Measurements from ENCODE around the gene SHB.
"Not testable (repeated sequence)": the region's sequence is repeated elsewhere in the genome, so short reads cannot be mapped to it uniquely, and the experiment has no call there.

SHB gene

DNA sequence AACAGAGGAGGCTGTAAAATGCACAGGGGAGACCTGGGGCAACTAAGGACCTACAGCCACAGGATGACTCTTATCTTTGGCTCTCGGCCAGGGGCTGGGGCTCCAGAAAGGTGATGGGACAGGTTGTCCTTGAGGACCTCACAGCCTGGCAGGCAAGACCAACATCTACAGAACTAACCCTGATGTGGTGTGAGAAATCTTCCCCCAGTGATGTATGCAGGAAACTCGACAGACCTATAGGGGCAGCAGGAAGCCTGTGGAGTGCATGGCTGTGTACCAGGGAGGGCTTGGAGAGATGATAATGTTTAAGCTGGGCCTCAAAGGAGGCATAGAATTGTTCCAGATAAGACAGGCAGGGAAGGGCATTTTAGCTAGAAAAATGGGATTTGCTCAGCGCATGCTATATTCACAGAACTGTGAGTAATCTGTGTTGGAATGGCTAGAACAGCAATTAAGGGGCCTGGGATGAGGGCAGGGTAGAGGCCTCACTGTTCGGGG lies 96.6 kb downstream of the SHB start:
- in situ Hi-C loops (cut with HindIII; ENCODE audit: low sequenced_read_pairs) = no loop called here

- in situ Hi-C loops (cut with HindIII; ENCODE audit: low sequenced_read_pairs) = no loop called here
Observed at GRCh38 chr9:37971691-37972090, 97.3 kb downstream of the SHB start.

GRCh38 chr9:37971108-37971459 lies 97.9 kb downstream of the SHB start:
- in situ Hi-C loops (cut with HindIII; ENCODE audit: low sequenced_read_pairs) = no loop called here

DNA sequence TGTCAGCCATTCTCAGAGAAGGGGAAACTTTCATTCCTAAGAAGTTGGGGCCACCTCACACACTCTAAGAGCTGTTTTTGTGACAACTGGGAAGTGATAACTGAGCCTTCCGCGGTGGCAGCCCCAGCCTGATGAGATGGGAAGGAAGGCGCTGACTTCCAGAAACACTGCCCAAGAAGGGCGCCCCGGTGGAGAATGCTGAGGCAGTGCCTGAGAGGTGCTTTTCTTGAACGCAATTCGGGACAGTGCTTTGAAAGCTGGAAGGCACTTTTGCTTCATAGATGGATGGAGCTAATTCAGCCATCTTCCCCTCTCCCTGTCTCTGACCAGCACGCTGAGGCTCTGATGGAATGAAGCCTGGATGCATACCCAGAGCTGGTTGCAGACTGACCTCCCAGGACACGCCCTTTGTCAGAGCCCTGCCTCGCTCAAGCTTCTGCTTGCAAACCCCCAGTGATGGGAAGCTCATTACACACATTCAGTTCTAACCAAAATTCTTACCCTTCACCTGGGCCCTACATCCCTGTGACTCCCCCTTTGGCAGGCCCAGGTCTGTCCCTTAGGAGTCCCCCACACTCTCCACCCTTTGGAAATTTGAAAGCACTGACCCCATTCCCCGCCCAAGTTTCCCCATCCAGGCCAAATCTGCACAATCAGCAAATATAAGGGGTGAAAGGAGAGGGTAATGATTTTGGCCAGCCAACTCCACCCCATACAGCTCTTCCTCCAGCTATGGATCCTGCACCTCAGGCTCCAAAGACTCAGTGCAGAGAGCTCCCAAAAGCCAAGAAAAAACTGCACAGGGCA lies 98.5 kb downstream of the SHB start:
- in situ Hi-C loops (cut with HindIII; ENCODE audit: low sequenced_read_pairs) = no loop called here

- in situ Hi-C loops (cut with HindIII; ENCODE audit: low sequenced_read_pairs) = no loop called here
Observed at GRCh38 chr9:37969558-37970300, 99.3 kb downstream of the SHB start.

- in situ Hi-C loops (cut with HindIII; ENCODE audit: low sequenced_read_pairs) = no loop called here
Observed at GRCh38 chr9:37969130-37969529, 99.9 kb downstream of the SHB start.

DNA sequence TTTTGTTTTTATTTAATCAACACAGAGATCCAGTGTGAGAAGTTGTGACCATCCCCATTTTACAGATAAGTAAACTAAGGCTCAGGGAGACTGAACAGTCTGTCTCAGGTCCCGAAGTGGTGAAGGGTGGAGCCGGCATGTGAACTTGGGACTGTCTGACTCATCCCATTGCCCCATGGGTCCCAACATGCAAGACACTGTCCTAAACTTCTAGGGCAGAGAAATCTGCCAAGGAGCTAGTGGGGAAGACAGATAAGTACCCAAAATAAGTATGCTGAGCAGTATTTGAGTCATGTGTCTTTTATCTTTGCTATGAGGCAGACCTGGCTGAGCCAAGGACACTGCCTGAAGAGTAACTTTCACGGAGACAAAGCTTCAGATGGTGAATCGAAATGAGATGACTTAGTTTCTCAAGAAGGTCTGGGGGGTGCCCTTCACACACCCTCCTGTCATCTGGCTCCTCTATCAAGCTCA lies 100.8 kb downstream of the SHB start:
- in situ Hi-C loops (cut with HindIII; ENCODE audit: low sequenced_read_pairs) = no loop called here

GRCh38 chr9:37967761-37968080 lies 101.3 kb downstream of the SHB start:
- in situ Hi-C loops (cut with HindIII; ENCODE audit: low sequenced_read_pairs) = no loop called here

DNA sequence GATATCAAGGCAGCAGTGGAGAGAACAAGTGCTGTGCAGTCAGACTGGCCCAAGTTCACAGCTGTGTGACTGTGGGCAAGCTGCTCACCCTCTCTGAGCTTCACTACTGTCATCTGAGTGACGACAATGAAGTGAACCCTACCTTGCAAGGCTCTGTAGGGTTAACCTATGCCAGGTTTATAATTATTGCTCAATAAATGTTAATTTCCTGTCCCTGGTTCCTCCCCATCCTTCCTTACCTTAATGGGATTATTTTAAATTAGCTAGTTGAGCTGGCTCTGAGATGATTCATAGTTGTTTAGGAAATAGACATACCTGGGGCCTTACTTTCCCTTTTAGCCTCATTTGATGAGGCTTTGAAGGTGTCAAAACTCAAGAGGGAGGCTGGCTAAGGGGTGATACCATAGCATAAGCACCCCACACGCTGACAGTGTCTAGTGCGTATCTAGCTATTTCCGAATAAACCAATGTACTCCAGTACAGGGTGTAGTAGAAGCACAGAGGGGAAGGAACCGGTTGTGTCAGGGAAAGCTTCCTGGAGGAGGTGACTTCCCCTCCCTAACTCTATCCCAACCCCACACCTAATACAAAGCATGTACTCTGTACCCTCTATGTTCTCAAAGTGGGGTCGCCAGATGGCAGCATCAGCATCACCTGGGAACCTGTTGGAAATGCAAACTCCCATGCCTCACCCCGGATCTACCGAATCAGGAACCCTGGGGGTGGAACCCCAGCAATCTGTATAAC lies 101.8 kb downstream of the SHB start:
- in situ Hi-C loops (cut with HindIII; ENCODE audit: low sequenced_read_pairs) = no loop called here

GRCh38 chr9:37966412-37967013 lies 102.5 kb downstream of the SHB start:
- in situ Hi-C loops (cut with HindIII; ENCODE audit: low sequenced_read_pairs) = no loop called here

DNA sequence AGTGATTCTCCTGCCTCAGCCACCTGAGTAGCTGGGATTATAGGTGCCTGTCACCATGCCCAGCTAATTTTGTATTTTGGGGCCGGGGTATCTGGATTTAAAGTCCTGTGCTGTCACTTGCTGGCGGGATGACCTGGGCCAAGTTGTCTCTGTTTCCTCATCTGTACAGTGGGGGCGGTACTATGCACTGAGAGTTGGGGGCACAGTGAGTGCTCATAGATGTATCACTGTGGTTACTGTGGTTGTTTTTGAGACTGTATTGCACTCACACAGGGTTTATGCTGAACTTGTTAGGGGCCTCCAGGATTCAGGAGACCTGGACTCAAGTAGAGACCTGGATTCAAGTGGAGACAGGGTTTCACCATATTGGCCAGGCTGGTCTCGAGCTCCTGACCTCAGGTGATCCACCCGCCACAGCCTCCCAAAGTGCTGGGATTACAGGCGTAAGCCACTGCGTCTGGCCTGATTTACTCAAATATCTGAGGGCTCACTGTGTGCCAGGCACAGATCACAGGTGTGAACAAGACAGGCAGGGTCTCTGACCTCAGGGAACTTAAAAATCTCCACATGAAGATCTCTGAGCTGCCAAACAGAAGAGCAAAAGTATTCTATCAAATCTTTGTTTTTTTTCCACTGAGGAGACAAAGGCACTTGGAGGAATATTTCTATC lies 103.2 kb downstream of the SHB start:
- in situ Hi-C loops (cut with HindIII; ENCODE audit: low sequenced_read_pairs) = not testable (repeated sequence)

DNA sequence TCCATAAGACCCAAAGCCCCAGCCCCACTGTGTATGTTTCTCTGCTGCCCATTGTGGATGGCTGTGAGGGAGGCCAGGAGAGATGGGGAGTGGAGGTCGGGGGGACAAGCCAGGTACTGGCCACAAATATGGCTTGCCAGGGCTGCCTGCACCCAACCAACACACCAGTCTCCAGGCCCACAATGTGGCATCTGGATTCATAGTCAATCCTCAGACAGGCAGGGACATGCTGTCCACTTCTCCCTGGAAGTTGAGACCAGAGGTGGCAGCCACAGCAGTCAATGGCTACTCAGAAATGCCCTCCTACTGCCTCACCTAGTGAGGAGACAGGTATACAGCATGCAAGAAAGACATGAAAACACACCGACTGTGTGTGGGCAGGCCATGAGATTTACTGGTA lies 103.9 kb downstream of the SHB start:
- in situ Hi-C loops (cut with HindIII; ENCODE audit: low sequenced_read_pairs) = no loop called here

DNA sequence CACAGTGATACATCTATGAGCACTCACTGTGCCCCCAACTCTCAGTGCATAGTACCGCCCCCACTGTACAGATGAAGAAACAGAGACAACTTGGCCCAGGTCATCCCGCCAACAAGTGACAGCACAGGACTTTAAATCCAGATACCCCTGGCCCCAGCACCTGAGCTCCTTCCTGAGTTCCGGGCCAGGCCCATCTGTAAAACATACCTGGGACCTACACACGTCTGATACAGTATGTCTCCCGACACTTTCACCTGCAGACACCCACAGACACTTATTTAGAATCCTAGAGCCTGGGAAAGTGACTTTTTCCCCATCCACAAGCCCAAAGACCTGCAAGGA lies 104.3 kb downstream of the SHB start:
- in situ Hi-C loops (cut with HindIII; ENCODE audit: low sequenced_read_pairs) = no loop called here

- in situ Hi-C loops (cut with HindIII; ENCODE audit: low sequenced_read_pairs) = no loop called here
Observed at GRCh38 chr9:37963936-37964739, 104.9 kb downstream of the SHB start.

- in situ Hi-C loops (cut with HindIII; ENCODE audit: low sequenced_read_pairs) = no loop called here
Observed at GRCh38 chr9:37961351-37961750, 107.7 kb downstream of the SHB start.

DNA sequence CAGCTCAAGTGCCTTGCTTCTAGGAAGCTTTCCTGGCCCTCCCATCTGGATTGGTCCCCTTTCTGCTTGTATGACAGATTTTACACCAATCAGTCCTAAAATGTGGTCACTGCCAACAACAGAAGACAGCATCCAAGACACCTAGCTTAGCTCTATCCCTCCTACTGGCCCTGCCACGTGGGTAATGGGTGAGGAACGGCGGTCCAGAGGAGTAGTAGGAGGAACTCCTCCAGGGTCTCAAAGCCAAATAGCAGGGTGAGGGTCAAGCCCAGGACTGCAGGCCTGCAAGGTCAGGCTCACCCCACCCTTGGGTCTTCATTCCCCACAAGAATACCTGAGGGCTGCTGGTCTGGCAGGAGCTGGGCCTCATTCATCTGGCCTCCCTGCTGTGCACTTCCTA lies 108.4 kb downstream of the SHB start:
- in situ Hi-C loops (cut with HindIII; ENCODE audit: low sequenced_read_pairs) = no loop called here

- in situ Hi-C loops (cut with HindIII; ENCODE audit: low sequenced_read_pairs) = no loop called here
Observed at GRCh38 chr9:37959976-37960375, 109.1 kb downstream of the SHB start.

- in situ Hi-C loops (cut with HindIII; ENCODE audit: low sequenced_read_pairs) = no loop called here
Observed at GRCh38 chr9:37958154-37958553, 110.9 kb downstream of the SHB start.

- in situ Hi-C loops (cut with HindIII; ENCODE audit: low sequenced_read_pairs) = no loop called here
Observed at GRCh38 chr9:37957664-37957953, 111.4 kb downstream of the SHB start.

All from DLD1 (cell line).